Upper lobe of left lung (tissue), 6 donors: ENCODE measurements around the gene SCGB1D4. TPM values are rescaled to one million over a fixed set of nuclear protein-coding genes. Genes with fewer than 3 reads are reported as not detected.
"Not testable (repeated sequence)": the region's sequence is repeated elsewhere in the genome, so short reads cannot be mapped to it uniquely, and the experiment has no call there.

Source experiments
- ATAC-seq, 2 donors: fragments of 200-7000 bp; cut with Tn5 transposase; one replicate each; pipeline ENCODE4 v1.9.1; 2022; ENCODE audit warnings: mild to moderate bottlenecking in 2 of 2, moderate library complexity in 2 of 2; ENCODE audit not compliant: low FRiP score in 2 of 2
- DNase-seq, 2 donors: peaks; one replicate each; pipeline ENCODE4 v3.0.0-alpha.2; 2019 to 2020
- H3K27ac ChIP-seq, 4 donors: fragments of 200-600 bp; sonication (generic); one replicate each; pipeline ENCODE4 v1.5.1; 2016 to 2019
- H3K27me3 ChIP-seq, 4 donors: fragments of 200-600 bp; sonication (generic); one replicate each; pipeline ENCODE4 v1.5.1; 2017 to 2019
- H3K36me3 ChIP-seq, 4 donors: fragments of 200-600 bp; sonication (generic); one replicate each; pipeline ENCODE4 v1.5.1; 2016 to 2019
- H3K4me1 ChIP-seq, 4 donors: fragments of 200-600 bp; sonication (generic); one replicate each; pipeline ENCODE4 v1.5.1; 2018 to 2019
- H3K4me3 ChIP-seq, 4 donors: fragments of 200-600 bp; sonication (generic); one replicate each; pipeline ENCODE4 v1.5.1; 2017 to 2019; ENCODE audit warnings: mild to moderate bottlenecking in 2 of 4, moderate library complexity in 1 of 4
- H3K9me3 ChIP-seq, 4 donors: fragments of 200-600 bp; sonication (generic); one replicate each; pipeline ENCODE4 v1.5.1; 2018 to 2019
- EP300 ChIP-seq, 4 donors: sonication (generic); formaldehyde crosslinking; IDR thresholded peaks; one replicate each; pipeline ENCODE4 v1.5.1; 2017; ENCODE audit warnings: antibody characterized with exemption in 4 of 4, control low read depth in 2 of 4
- POLR2A ChIP-seq, 4 donors: fragments of 450-650 bp; IDR thresholded peaks; one replicate each; pipeline ENCODE4 v1.5.1; 2016 to 2017; ENCODE audit warnings: antibody characterized with exemption in 4 of 4, mild to moderate bottlenecking in 2 of 4
- POLR2AphosphoS5 ChIP-seq, 2 donors: sonication (generic); formaldehyde crosslinking; IDR thresholded peaks; one replicate each; pipeline ENCODE4 v1.5.1; 2017; ENCODE audit warnings: antibody characterized with exemption in 2 of 2
- WGBS, 2 donors: methylation state at CpG; one replicate each; pipeline ENCODE4 v1.1.5; 2017 to 2018; 5-methylcytosine and 5-hydroxymethylcytosine counted together
- total RNA-seq, 6 donors: library from RNA; depleted of rRNA in 4 of 6; stranded (reverse); fragments of >200 nt in 4 of 6; gene quantifications; one replicate each; pipeline versions ENCODE4 v1.1.0 to v1.2.1, GENCODE V29; 2016 to 2021
- TF ChIP-seq, protein P1 (sequence below), 6 experiments: fragments of 450-650 bp in 4 of 6; fragments of 200-600 bp in 2 of 6; sonication (generic) in 2 of 6; IDR thresholded peaks; one replicate each; pipeline ENCODE4 v1.5.1; 2016 to 2019; ENCODE audit warnings: antibody characterized with exemption in 6 of 6
- donor health status: DM: no; HTN: no; CAD: no; lungs with moderate emphysema.
- donor health status: DM: no; HTN: yes; CAD: no; lungs with severe emphysema.

SCGB1D4 gene
- total RNA-seq, 6 donors from 2014 or later, result not detected

DNA sequence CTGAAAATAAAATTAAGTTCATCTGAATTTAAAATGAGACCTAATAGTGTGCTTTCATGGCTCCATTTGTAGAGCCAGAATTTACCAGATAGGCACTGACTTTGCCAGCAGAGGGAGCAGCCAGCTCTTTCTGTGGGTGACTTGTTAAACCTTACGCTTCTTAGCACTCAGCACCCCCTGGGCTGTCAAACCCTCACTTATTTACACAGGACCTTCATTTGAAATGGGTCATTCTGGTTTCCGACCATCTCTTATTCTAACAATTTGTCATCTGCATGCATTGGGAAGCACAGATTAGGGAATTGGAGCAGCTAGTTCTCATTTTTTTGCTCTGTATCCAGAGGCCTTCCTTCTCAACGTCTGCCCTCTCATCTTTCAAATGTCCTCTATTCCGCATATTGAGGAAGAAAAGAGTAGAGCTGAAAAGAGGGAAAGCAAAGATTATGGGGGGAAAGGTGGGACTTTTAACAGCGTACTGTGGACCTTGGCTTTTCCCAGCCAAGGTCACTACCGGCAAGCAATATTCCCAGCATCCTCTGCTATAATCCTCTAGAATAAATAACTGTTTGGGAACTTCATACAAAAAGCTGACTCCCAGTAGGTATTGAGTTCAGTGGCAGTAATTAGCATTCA, 41.5 kb upstream of the SCGB1D4 start:
- ATAC-seq (peak; percentile 55 to 64), DNase-seq (peak in 1 of 2 donors; percentile 51)
- WGBS, 2 donors, result 66 to 68% methylated on average over 6 of the region's 6 CpGs
- TF ChIP-seq, protein P1, sequence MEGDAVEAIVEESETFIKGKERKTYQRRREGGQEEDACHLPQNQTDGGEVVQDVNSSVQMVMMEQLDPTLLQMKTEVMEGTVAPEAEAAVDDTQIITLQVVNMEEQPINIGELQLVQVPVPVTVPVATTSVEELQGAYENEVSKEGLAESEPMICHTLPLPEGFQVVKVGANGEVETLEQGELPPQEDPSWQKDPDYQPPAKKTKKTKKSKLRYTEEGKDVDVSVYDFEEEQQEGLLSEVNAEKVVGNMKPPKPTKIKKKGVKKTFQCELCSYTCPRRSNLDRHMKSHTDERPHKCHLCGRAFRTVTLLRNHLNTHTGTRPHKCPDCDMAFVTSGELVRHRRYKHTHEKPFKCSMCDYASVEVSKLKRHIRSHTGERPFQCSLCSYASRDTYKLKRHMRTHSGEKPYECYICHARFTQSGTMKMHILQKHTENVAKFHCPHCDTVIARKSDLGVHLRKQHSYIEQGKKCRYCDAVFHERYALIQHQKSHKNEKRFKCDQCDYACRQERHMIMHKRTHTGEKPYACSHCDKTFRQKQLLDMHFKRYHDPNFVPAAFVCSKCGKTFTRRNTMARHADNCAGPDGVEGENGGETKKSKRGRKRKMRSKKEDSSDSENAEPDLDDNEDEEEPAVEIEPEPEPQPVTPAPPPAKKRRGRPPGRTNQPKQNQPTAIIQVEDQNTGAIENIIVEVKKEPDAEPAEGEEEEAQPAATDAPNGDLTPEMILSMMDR (IDR thresholded peaks at IDR 0.05), result peak; percentile 35 to 62 (median 56)
- no peak for TF ChIP-seq POLR2AphosphoS5 (IDR thresholded peaks at IDR 0.05)
- H3K4me1 ChIP-seq, result peaks cover 16 to 32% (median 23%) of the 10 kb centered on the region in 4 donors
- H3K9me3 ChIP-seq, result no peaks in the 10 kb centered on the region
- no peaks in the 10 kb centered on the region for H3K27me3 ChIP-seq
- H3K4me3 ChIP-seq, result peak overlapping the region in 2 of 4 donors; percentile 21 to 25
- peak overlapping the region; percentile 23 to 60 (median 44) for H3K27ac ChIP-seq
- H3K36me3 ChIP-seq, result peaks cover 0 to 2% (median 0%) of the 10 kb centered on the region in 4 donors

DNA sequence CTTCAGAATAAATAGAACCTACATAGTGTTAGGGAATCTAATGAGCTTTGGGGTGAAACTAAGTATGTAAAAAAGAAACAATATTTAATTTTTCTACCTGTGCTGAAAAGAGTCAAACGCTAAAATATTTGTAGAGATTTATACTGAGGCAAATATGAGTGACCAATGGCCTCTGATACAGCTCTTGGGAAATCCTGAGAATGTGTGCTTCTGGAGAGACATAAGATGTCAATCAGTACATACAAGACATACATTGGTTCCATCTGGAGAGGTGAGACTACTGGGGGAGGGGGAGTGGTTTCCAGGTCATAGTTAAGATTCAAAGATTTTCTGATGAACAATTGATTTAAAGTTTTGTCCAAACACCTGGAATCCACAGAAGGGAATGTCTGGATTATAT, 39.3 kb upstream of the SCGB1D4 start:
- Histone ChIP-seq H3K27me3 (no peaks in the 10 kb centered on the region), H3K4me1 (peaks cover 16 to 32% (median 24%) of the 10 kb centered on the region in 4 donors), H3K4me3 (peak overlapping the region; percentile 54 to 83 (median 64)), H3K36me3 (no peaks in the 10 kb centered on the region), H3K9me3 (no peaks in the 10 kb centered on the region), H3K27ac (peak overlapping the region in 3 of 4 donors; percentile 67 to 84 (median 70))
- no peak for ATAC-seq
- no peak for DNase-seq
- 47 to 55% methylated on average over 1 of the region's 1 CpG for WGBS, 2 donors
- TF ChIP-seq EP300 (IDR thresholded peaks at IDR 0.05) (no peak), POLR2AphosphoS5 (IDR thresholded peaks at IDR 0.05) (no peak), POLR2A (IDR thresholded peaks at IDR 0.05) (no peak)
- TF ChIP-seq, protein P1 (IDR thresholded peaks at IDR 0.05), result no peak

DNA sequence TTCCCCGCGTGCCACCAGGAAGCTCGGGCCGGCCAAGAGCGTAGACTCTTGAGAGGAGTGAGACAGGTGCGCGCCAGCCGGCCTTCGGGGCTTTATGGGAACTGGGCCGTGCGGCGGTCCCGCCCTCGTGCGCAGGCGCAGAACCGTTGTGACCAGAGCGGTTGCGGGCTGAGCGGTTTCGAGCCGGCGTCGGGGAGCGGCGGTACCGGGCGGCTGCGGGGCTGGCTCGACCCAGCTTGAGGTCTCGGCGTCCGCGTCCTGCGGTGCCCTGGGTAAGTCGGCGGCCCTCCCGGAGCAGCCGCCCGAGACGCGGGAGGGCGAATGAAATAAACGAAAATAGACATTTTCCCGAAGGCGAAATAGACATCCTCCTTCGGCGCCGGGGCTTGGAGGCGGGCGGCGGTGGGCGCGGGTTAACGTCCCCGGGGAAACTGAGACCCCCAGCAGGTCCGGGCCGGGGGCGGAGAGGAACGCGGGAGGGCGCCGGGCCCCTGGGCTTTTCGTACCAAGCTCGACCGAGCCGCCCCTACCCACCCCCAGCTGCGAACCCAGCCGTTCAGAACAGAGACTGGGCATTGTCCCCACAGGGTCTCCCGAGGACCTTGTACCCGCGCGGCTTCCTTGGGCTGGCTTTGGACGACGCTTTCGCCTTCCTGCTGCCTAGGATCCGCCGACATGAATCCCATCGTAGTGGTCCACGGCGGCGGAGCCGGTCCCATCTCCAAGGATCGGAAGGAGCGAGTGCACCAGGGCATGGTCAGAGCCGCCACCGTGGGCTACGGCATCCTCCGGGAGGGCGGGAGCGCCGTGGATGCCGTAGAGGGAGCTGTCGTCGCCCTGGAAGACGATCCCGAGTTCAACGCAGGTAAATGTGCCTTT, 38.7 kb upstream of the SCGB1D4 start, which contains the start of gene ASRGL1:
TSS of gene ASRGL1 (plus strand) at position 146 of the 879 bp plus-strand sequence. CDS start at position 676, 530 bp downstream.
- no peaks in the 10 kb centered on the region for H3K9me3 ChIP-seq
- peak within 1 kb of the TSS; percentile 54 to 83 (median 64) for H3K4me3 ChIP-seq
- peaks cover 16 to 32% (median 24%) of the 10 kb centered on the region in 4 donors for H3K4me1 ChIP-seq
- H3K36me3 ChIP-seq, result no peaks in the 10 kb centered on the region
- WGBS, 2 donors, result 2% methylated on average over 49 to 60 of the region's 98 CpGs
- peak within 1 kb of the TSS; percentile 67 to 84 (median 74) for H3K27ac ChIP-seq
- peak; percentile 94 to 98 for DNase-seq
- no peaks in the 10 kb centered on the region for H3K27me3 ChIP-seq
- TF ChIP-seq, protein P1 (IDR thresholded peaks at IDR 0.05), result no peak
- TF ChIP-seq POLR2AphosphoS5 (IDR thresholded peaks at IDR 0.05), result peak; percentile 57 to 76
- peak in 1 of 4 donors; percentile 72 for TF ChIP-seq POLR2A (IDR thresholded peaks at IDR 0.05)
- peak; percentile 91 to 96 for ATAC-seq

DNA sequence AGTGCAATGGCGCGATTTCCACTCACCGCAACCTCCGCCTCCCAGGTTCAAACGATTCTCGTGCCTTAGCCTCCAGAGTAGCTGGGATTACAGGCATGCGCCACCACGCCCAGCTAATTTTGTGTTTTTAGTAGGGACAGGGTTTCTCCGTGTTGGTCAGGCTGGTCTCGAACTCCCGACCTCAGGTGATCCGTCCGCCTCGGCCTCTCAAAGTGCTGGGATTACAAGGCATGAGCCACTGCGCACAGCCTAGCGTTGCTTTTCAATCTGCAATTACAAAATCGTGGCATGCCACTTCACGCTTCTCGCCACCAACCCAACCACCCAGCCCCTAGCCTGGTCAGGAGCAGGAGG, 38.1 kb upstream of the SCGB1D4 start:
- H3K9me3 ChIP-seq, H3K36me3 ChIP-seq, DNase-seq, H3K27me3 ChIP-seq, ATAC-seq: not testable (repeated sequence)
- H3K4me1 ChIP-seq, result peaks cover 14 to 28% (median 21%) of the 10 kb centered on the region in 4 donors
- peak overlapping the region in 3 of 4 donors; percentile 70 to 84 (median 78) for H3K27ac ChIP-seq
- peak overlapping the region; percentile 54 to 83 (median 64) for H3K4me3 ChIP-seq
- 60 to 62% methylated on average over 19 of the region's 19 CpGs for WGBS, 2 donors

DNA sequence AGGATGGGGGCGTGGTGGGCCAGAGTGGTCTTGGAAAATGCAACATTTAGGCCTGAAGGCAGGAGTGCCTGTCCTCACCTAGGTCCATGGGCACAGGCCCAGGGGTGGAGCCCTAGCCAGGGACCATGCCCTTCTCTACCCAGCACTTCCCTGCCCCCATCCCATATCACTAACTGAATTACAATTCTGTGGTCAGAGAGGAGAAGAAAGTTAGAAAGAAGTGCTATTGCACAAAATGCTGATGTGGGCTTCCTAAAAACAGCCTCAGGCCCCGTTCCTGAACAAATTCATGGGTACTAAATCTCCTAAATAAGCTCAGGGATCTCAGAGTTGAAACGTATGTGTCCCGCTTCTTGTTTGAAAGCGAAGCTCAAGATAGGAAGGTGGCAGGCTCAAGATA, 34.9 kb upstream of the SCGB1D4 start:
- DNase-seq, result no peak
- TF ChIP-seq POLR2A (IDR thresholded peaks at IDR 0.05) (no peak), POLR2AphosphoS5 (IDR thresholded peaks at IDR 0.05) (no peak), EP300 (IDR thresholded peaks at IDR 0.05) (no peak)
- TF ChIP-seq, protein P1 (IDR thresholded peaks at IDR 0.05), result no peak
- WGBS, 2 donors, result 70 to 86% methylated on average over 5 of the region's 5 CpGs
- H3K9me3 ChIP-seq, result no peaks in the 10 kb centered on the region
- peaks cover 3 to 7% (median 4%) of the 10 kb centered on the region in 4 donors for H3K4me1 ChIP-seq
- no peak overlapping the region for H3K4me3 ChIP-seq
- no peak overlapping the region for H3K27ac ChIP-seq
- H3K27me3 ChIP-seq, result no peaks in the 10 kb centered on the region
- H3K36me3 ChIP-seq, result no peaks in the 10 kb centered on the region
- ATAC-seq, result no peak

DNA sequence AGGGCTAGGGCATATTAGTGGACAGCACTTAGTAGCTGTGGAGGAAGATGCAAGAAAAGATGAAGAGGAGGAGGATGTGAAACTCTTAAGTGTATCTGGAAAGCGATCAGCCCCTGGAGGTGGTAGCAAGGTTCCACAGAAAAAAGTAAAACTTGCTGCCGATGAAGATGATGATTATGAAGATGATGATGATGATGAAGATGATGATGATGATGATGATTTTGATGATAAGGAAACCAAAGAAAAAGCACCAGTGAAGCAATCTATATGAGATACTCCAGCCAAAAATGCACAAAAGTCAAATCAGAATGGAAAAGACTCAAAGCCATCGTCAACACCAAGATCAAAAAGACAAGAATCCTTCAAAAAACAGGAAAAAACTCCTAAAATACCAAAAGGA, 32.4 kb upstream of the SCGB1D4 start:
- H3K36me3 ChIP-seq, H3K27me3 ChIP-seq, ATAC-seq, H3K27ac ChIP-seq, H3K9me3 ChIP-seq, DNase-seq, H3K4me3 ChIP-seq, H3K4me1 ChIP-seq: not testable (repeated sequence)
- WGBS, 2 donors, result 81 to 82% methylated on average over 3 of the region's 3 CpGs

GRCh38 chr11:62327541-62327940, 28.7 kb upstream of the SCGB1D4 start:
- not testable (repeated sequence) for H3K27ac ChIP-seq, H3K36me3 ChIP-seq, H3K4me1 ChIP-seq, H3K4me3 ChIP-seq, H3K27me3 ChIP-seq, H3K9me3 ChIP-seq, ATAC-seq
- 94 to 95% methylated on average over 14 of the region's 14 CpGs for WGBS, 2 donors
- DNase-seq, result peak in 1 of 2 donors; percentile 58

GRCh38 chr11:62326719-62327118, 27.8 kb upstream of the SCGB1D4 start:
- not testable (repeated sequence) for H3K27ac ChIP-seq, H3K27me3 ChIP-seq, H3K4me1 ChIP-seq, ATAC-seq, H3K4me3 ChIP-seq, H3K9me3 ChIP-seq, H3K36me3 ChIP-seq
- DNase-seq, result peak in 1 of 2 donors; percentile 38
- 47 to 55% methylated on average over 2 to 6 of the region's 6 CpGs for WGBS, 2 donors
